ENCODE measurements around the gene ELOVL5.
A peak's percentile ranks its signal among the peaks of the same experiment; 100 is the strongest.

Gene ELOVL5

DNA sequence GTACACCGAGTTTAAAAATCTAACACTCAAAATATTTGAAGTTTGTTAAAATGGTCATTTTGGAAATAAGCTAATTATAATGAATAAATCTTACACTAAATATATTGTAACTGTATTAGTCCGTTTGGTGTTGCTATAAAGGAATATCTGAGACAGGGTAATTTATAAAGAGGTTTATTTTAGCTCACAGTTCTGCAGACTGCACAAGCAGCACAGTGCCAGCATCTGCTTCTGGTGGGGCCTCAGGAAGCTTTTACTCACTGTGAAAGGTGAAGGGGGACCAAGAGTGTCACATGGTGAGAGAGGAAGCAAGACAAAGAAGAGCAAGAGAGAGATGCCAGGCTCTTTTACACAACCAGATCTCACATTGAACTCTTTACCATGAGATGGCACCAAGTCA, 17.1 kb downstream of the ELOVL5 start:
- H3K18ac ChIP-seq (ENCODE audit: low read depth in 1 of 2, low read length in 2 of 2): no peak overlapping the region
- H3K4me3 ChIP-seq (ENCODE audit: insufficient read depth in 1 of 2, low read depth in 1 of 2, low read length in 2 of 2): no peak overlapping the region
- H3K14ac ChIP-seq (ENCODE audit: low read length in 2 of 2): no peak overlapping the region
- H3K4me2 ChIP-seq (ENCODE audit: low read length, poor library complexity, severe bottlenecking): no peak overlapping the region
- 93% methylated on average over 1 of the region's 2 CpGs for WGBS
- H3K27ac ChIP-seq (ENCODE audit: low read length, poor library complexity, severe bottlenecking): no peak overlapping the region
- H4K8ac ChIP-seq (ENCODE audit: low read length): no peak overlapping the region
- H3K4ac ChIP-seq (ENCODE audit: low read depth in 1 of 2, low read length in 2 of 2): no peak overlapping the region
- H3K9me3 ChIP-seq (ENCODE audit: control insufficient read depth, low read length): no peaks in the 10 kb centered on the region
- no peak overlapping the region for H3K23ac ChIP-seq (ENCODE audit: low read length in 2 of 2)
- H3K27me3 ChIP-seq (ENCODE audit: control insufficient read depth in 1 of 2, insufficient read depth in 1 of 2, low read length in 2 of 2): no peaks in the 10 kb centered on the region
- no peak overlapping the region for H2BK120ac ChIP-seq (ENCODE audit: low read depth, low read length)
- no peak for DNase-seq
- no peak overlapping the region for H2AFZ ChIP-seq (ENCODE audit: low read depth, low read length)
- no peak overlapping the region for H2BK12ac ChIP-seq (ENCODE audit: low read length in 2 of 2)
- no peak overlapping the region for H3K9ac ChIP-seq (ENCODE audit: low read length)
- no peak overlapping the region for H2BK5ac ChIP-seq (ENCODE audit: low read depth, low read length, poor library complexity, severe bottlenecking)
- H3K79me1 ChIP-seq (replicated peaks; ENCODE audit: low read length, poor library complexity, severe bottlenecking): peaks cover 22% of the 10 kb centered on the region
- no peak overlapping the region for H4K91ac ChIP-seq (ENCODE audit: low read length)
- peaks cover 4% of the 10 kb centered on the region for H3K4me1 ChIP-seq (ENCODE audit: control insufficient read depth, insufficient read depth, low read depth, low read length)
- H2BK15ac ChIP-seq (ENCODE audit: low read depth, poor library complexity, severe bottlenecking): no peak overlapping the region
- H3K36me3 ChIP-seq (ENCODE audit: control insufficient read depth in 1 of 2, insufficient read depth in 2 of 2, low read depth in 1 of 2, low read length in 2 of 2): peaks cover 0 to 4% of the 10 kb centered on the region in 2 experiments
- H2AK5ac ChIP-seq (ENCODE audit: low read length, severe bottlenecking): no peak overlapping the region

DNA sequence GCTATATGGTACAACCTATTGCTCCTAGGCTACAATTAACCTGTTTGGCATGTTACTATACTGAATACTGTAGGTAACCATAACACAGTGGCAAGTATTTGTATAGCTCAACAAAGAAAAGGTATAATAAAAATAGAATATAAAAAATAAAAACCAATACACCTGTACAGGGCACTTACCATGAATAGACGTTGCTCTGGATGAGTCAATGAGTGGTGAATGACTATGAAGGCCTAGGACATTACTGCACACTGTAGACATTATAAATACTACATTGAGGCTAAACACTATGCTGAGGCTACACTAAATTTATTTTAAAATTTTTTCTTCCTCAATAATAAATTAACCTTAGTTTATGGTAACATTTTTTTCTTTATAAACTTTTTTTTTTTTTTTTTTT, 18.6 kb downstream of the ELOVL5 start:
- Histone ChIP-seq H3K27ac (ENCODE audit: low read length, poor library complexity, severe bottlenecking) (no peak overlapping the region), H3K36me3 (ENCODE audit: control insufficient read depth in 1 of 2, insufficient read depth in 2 of 2, low read depth in 1 of 2, low read length in 2 of 2) (no peaks in the 10 kb centered on the region), H3K23ac (ENCODE audit: low read length in 2 of 2) (no peak overlapping the region), H3K79me1 (replicated peaks; ENCODE audit: low read length, poor library complexity, severe bottlenecking) (peaks cover 11% of the 10 kb centered on the region), H3K4me1 (ENCODE audit: control insufficient read depth, insufficient read depth, low read depth, low read length) (peaks cover 13% of the 10 kb centered on the region), H2BK5ac (ENCODE audit: low read depth, low read length, poor library complexity, severe bottlenecking) (no peak overlapping the region), H3K18ac (ENCODE audit: low read depth in 1 of 2, low read length in 2 of 2) (no peak overlapping the region), H4K8ac (ENCODE audit: low read length) (no peak overlapping the region), H3K4me3 (ENCODE audit: insufficient read depth in 1 of 2, low read depth in 1 of 2, low read length in 2 of 2) (no peak overlapping the region), H2BK15ac (ENCODE audit: low read depth, poor library complexity, severe bottlenecking) (no peak overlapping the region), H2BK120ac (ENCODE audit: low read depth, low read length) (no peak overlapping the region), H4K91ac (ENCODE audit: low read length) (no peak overlapping the region), H3K4ac (ENCODE audit: low read depth in 1 of 2, low read length in 2 of 2) (no peak overlapping the region), H3K9ac (ENCODE audit: low read length) (no peak overlapping the region), H2AFZ (ENCODE audit: low read depth, low read length) (no peak overlapping the region), H3K9me3 (ENCODE audit: control insufficient read depth, low read length) (no peaks in the 10 kb centered on the region), H2BK12ac (ENCODE audit: low read length in 2 of 2) (no peak overlapping the region), H3K27me3 (ENCODE audit: control insufficient read depth in 1 of 2, insufficient read depth in 1 of 2, low read length in 2 of 2) (no peaks in the 10 kb centered on the region), H3K14ac (ENCODE audit: low read length in 2 of 2) (no peak overlapping the region), H2AK5ac (ENCODE audit: low read length, severe bottlenecking) (no peak overlapping the region), H3K4me2 (ENCODE audit: low read length, poor library complexity, severe bottlenecking) (no peak overlapping the region)
- DNase-seq: no peak
- no CpG with 5 or more reads among the region's 1 CpG for WGBS

DNA sequence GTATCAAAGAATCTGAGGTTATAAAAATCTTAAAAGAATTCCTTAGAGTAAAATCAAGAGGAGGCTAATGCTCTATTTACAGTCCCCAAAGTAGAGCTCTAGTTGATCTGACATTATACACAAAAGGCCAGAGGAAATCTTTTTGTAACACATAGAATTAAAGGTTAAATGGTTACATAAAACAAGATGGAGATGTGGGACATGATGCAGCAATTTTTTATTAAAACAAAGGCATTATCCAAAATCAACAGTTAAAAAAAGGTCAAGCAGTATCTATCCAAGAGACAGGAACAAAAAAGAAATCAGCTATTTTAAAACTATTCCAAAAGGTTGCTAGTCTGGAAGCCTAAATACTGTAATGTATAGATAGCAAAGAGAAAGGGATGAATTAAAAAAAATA, 20.4 kb downstream of the ELOVL5 start:
- H3K4me3 ChIP-seq (ENCODE audit: insufficient read depth in 1 of 2, low read depth in 1 of 2, low read length in 2 of 2): no peak overlapping the region
- H3K4ac ChIP-seq (ENCODE audit: low read depth in 1 of 2, low read length in 2 of 2): no peak overlapping the region
- H3K4me2 ChIP-seq (ENCODE audit: low read length, poor library complexity, severe bottlenecking): no peak overlapping the region
- H3K4me1 ChIP-seq (ENCODE audit: control insufficient read depth, insufficient read depth, low read depth, low read length): peaks cover 13% of the 10 kb centered on the region
- H3K79me1 ChIP-seq (replicated peaks; ENCODE audit: low read length, poor library complexity, severe bottlenecking): peaks cover 8% of the 10 kb centered on the region
- no peaks in the 10 kb centered on the region for H3K9me3 ChIP-seq (ENCODE audit: control insufficient read depth, low read length)
- no peak overlapping the region for H2AK5ac ChIP-seq (ENCODE audit: low read length, severe bottlenecking)
- no peak overlapping the region for H3K23ac ChIP-seq (ENCODE audit: low read length in 2 of 2)
- H3K36me3 ChIP-seq (ENCODE audit: control insufficient read depth in 1 of 2, insufficient read depth in 2 of 2, low read depth in 1 of 2, low read length in 2 of 2): no peaks in the 10 kb centered on the region
- H2BK12ac ChIP-seq (ENCODE audit: low read length in 2 of 2): no peak overlapping the region
- no peak overlapping the region for H3K27ac ChIP-seq (ENCODE audit: low read length, poor library complexity, severe bottlenecking)
- H2BK5ac ChIP-seq (ENCODE audit: low read depth, low read length, poor library complexity, severe bottlenecking): no peak overlapping the region
- H2BK120ac ChIP-seq (ENCODE audit: low read depth, low read length): no peak overlapping the region
- DNase-seq: no peak
- H2AFZ ChIP-seq (ENCODE audit: low read depth, low read length): no peak overlapping the region
- H3K27me3 ChIP-seq (ENCODE audit: control insufficient read depth in 1 of 2, insufficient read depth in 1 of 2, low read length in 2 of 2): no peaks in the 10 kb centered on the region
- no peak overlapping the region for H4K91ac ChIP-seq (ENCODE audit: low read length)
- H4K8ac ChIP-seq (ENCODE audit: low read length): no peak overlapping the region
- H3K18ac ChIP-seq (ENCODE audit: low read depth in 1 of 2, low read length in 2 of 2): no peak overlapping the region
- no peak overlapping the region for H2BK15ac ChIP-seq (ENCODE audit: low read depth, poor library complexity, severe bottlenecking)
- no peak overlapping the region for H3K14ac ChIP-seq (ENCODE audit: low read length in 2 of 2)
- no peak overlapping the region for H3K9ac ChIP-seq (ENCODE audit: low read length)

DNA sequence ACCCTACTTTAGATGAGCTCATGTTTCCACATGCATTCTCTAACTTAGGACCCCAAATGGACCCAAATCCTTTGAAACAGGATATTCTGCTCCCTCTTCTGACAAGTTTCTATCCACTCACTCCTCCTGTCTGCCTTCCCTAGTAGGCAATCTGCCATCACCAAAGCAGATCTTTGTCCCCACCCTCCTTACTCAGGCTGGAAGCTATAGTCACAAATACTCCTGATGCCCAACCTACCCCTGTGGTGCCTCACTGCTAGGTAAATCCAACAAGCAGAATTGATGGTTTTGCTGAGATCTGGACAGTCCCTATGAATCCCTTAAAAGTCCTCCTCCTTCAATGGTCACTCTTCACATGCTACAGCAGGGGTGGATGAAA, 21.7 kb downstream of the ELOVL5 start:
- Histone ChIP-seq H2BK12ac (ENCODE audit: low read length in 2 of 2) (peak overlapping the region in 1 of 2 experiments; percentile 54), H2AK5ac (ENCODE audit: low read length, severe bottlenecking) (peak overlapping the region; percentile 3), H3K9me3 (ENCODE audit: control insufficient read depth, low read length) (no peaks in the 10 kb centered on the region), H3K4me2 (ENCODE audit: low read length, poor library complexity, severe bottlenecking) (peak overlapping the region; percentile 23), H3K4me3 (ENCODE audit: insufficient read depth in 1 of 2, low read depth in 1 of 2, low read length in 2 of 2) (peak overlapping the region in 1 of 2 experiments; percentile 25), H3K14ac (ENCODE audit: low read length in 2 of 2) (no peak overlapping the region), H2AFZ (ENCODE audit: low read depth, low read length) (no peak overlapping the region), H3K4me1 (ENCODE audit: control insufficient read depth, insufficient read depth, low read depth, low read length) (peaks cover 13% of the 10 kb centered on the region), H3K36me3 (ENCODE audit: control insufficient read depth in 1 of 2, insufficient read depth in 2 of 2, low read depth in 1 of 2, low read length in 2 of 2) (no peaks in the 10 kb centered on the region), H3K23ac (ENCODE audit: low read length in 2 of 2) (peak overlapping the region in 1 of 2 experiments; percentile 72), H2BK120ac (ENCODE audit: low read depth, low read length) (no peak overlapping the region), H3K9ac (ENCODE audit: low read length) (peak overlapping the region; percentile 25), H3K27ac (ENCODE audit: low read length, poor library complexity, severe bottlenecking) (peak overlapping the region; percentile 99), H2BK15ac (ENCODE audit: low read depth, poor library complexity, severe bottlenecking) (no peak overlapping the region), H4K8ac (ENCODE audit: low read length) (no peak overlapping the region), H4K91ac (ENCODE audit: low read length) (no peak overlapping the region), H2BK5ac (ENCODE audit: low read depth, low read length, poor library complexity, severe bottlenecking) (peak overlapping the region; percentile 2), H3K4ac (ENCODE audit: low read depth in 1 of 2, low read length in 2 of 2) (peak overlapping the region in 1 of 2 experiments; percentile 9), H3K79me1 (replicated peaks; ENCODE audit: low read length, poor library complexity, severe bottlenecking) (peaks cover 9% of the 10 kb centered on the region), H3K18ac (ENCODE audit: low read depth in 1 of 2, low read length in 2 of 2) (peak overlapping the region in 1 of 2 experiments; percentile 14), H3K27me3 (ENCODE audit: control insufficient read depth in 1 of 2, insufficient read depth in 1 of 2, low read length in 2 of 2) (no peaks in the 10 kb centered on the region)
- DNase-seq: no peak
